HEK293T (cell line): ENCODE measurements around the gene NEO1.

Experiments used
- ARNT ChIP-seq: fragments of 450-650 bp; IDR thresholded peaks from 2 replicates; pipeline ENCODE4 v1.6.1; 2017; ENCODE audit warnings: mild to moderate bottlenecking
- BHLHE40 ChIP-seq: fragments of 450-650 bp; IDR thresholded peaks from 2 replicates; pipeline ENCODE4 v1.6.1; 2016; ENCODE audit warnings: mild to moderate bottlenecking, moderate library complexity, borderline replicate concordance
- ELF4 ChIP-seq: fragments of 450-650 bp; IDR thresholded peaks from 2 replicates; pipeline ENCODE4 v1.6.1; 2017; ENCODE audit warnings: antibody characterized with exemption
- FOXK2 ChIP-seq: fragments of 450-650 bp; IDR thresholded peaks from 2 replicates; pipeline ENCODE4 v1.6.1; 2016; ENCODE audit warnings: mild to moderate bottlenecking
- SUZ12 ChIP-seq: fragments of 450-650 bp; IDR thresholded peaks from 2 replicates; pipeline ENCODE4 v1.6.1; 2016; ENCODE audit warnings: mild to moderate bottlenecking

DNA sequence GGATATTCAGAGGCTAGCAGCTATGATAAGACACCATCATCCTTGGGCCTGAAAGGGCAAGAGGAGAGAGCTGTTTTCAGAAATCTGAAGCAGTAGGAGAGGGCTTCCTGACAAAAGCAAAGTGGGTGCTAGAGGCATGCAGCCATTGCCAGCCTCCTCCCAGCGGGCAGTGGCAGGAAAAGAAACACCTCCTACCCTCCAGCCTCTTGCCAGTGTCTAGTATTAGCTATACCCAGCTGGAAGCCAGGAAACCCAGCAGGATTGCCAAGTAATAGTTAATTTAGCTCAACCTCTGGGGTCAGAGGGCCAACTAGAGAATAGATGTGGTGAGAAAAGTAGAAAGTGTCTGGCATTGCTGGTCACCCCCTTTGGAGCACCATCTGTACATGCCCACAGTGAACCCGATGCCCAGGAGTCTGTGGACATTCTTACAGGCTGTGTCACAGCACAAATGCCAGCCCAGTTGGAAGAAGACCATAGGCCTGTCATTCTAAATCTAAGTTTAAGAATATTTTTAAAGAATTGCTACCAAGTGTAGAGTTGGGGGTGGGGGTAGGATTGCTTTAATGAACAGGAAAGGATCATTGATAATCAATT is 231.2 kb downstream of the NEO1 start:
- TF ChIP-seq FOXK2 (no peak), ELF4 (no peak), ARNT (no peak), BHLHE40 (no peak), SUZ12 (no peak)
